RPMI7951 (cell line): ENCODE results near the gene KCNB1. TPM values are rescaled to one million over a fixed set of nuclear protein-coding genes. Genes with fewer than 3 reads are reported as not detected.
"Not testable (repeated sequence)": the region's sequence is repeated elsewhere in the genome, so short reads cannot be mapped to it uniquely, and the experiment has no call there.

Experiments used
- DNase-seq: peaks from one replicate; pipeline ENCODE4 v3.0.0-alpha.2; 2012; ENCODE audit warnings: low read depth
- total RNA-seq: library from RNA; depleted of rRNA; stranded (reverse); fragments of >200 nt; shearing (Covaris generic); gene quantifications from 2 replicates; pipeline ENCODE4 v1.2.3, GENCODE V29; 2014; rRNA removed

KCNB1 gene
- total RNA-seq, 1 experiment from 2014 or later = not detected

GRCh38 chr20:49319208-49319809 lies 163.2 kb downstream of the KCNB1 start:
- no peak for DNase-seq

GRCh38 chr20:49318430-49319207 lies 163.8 kb downstream of the KCNB1 start:
- DNase-seq = no peak

- no peak for DNase-seq
These were observed 164.4 kb downstream of the KCNB1 start for GRCh38 chr20:49318091-49318429.

GRCh38 chr20:49316704-49317103 lies 165.8 kb downstream of the KCNB1 start:
- no peak for DNase-seq

- DNase-seq = no peak
These were observed 166.9 kb downstream of the KCNB1 start for GRCh38 chr20:49315580-49315979.

GRCh38 chr20:49314052-49314451 lies 168.4 kb downstream of the KCNB1 start:
- DNase-seq = not testable (repeated sequence)

Other genes with a start within 250 kb of the KCNB1 start
- gene ZNFX1, start 204.6 kb downstream of the KCNB1 start, total RNA-seq = 38.3 and 42.3 TPM in 2 replicates
- under 0.01 and 0.24 TPM in 2 replicates for gene PTGIS, start 85.5 kb upstream of the KCNB1 start, total RNA-seq
- 25.5 and 30.5 TPM in 2 replicates for gene B4GALT5, start 231.2 kb upstream of the KCNB1 start, total RNA-seq